HG03575 (cell line): ENCODE results near the gene DYDC2.
"Not testable (repeated sequence)": the region's sequence is repeated elsewhere in the genome, so short reads cannot be mapped to it uniquely, and the experiment has no call there.

ENCODE experiments used
- ATAC-seq: cut with Tn5 transposase; IDR thresholded peaks from one replicate; pipeline ENCODE4 v1.9.1; 2021; ENCODE audit not compliant: unreplicated experiment, insufficient number of reproducible peaks, low FRiP score; ENCODE audit errors: extremely low read depth

Gene DYDC2

GRCh38 chr10:80358925-80359324, 2.3 kb downstream of the DYDC2 start:
- ATAC-seq, result not testable (repeated sequence)

- ATAC-seq, result no peak
Measured at GRCh38 chr10:80359644-80360043, 3.1 kb downstream of the DYDC2 start.

GRCh38 chr10:80365510-80365909, 8.9 kb downstream of the DYDC2 start:
- no peak for ATAC-seq

- ATAC-seq, result no peak
Measured at GRCh38 chr10:80371467-80371866, 14.9 kb downstream of the DYDC2 start.

- no peak for ATAC-seq
Measured at GRCh38 chr10:80372675-80373074, 16.1 kb downstream of the DYDC2 start.

GRCh38 chr10:80373502-80373901, 16.9 kb downstream of the DYDC2 start:
- ATAC-seq, result no peak

GRCh38 chr10:80379701-80380100, 23.1 kb downstream of the DYDC2 start:
- no peak for ATAC-seq

- no peak for ATAC-seq
Measured at GRCh38 chr10:80380185-80380584, 23.6 kb downstream of the DYDC2 start.

- ATAC-seq, result peak; percentile 58
Measured at GRCh38 chr10:80382989-80383388, 26.4 kb downstream of the DYDC2 start.

GRCh38 chr10:80390740-80391139, 34.2 kb downstream of the DYDC2 start:
- ATAC-seq, result no peak

GRCh38 chr10:80392250-80392649, 35.7 kb downstream of the DYDC2 start:
- ATAC-seq, result no peak

- no peak for ATAC-seq
Measured at GRCh38 chr10:80394358-80394916, 37.9 kb downstream of the DYDC2 start.

- no peak for ATAC-seq
Measured at GRCh38 chr10:80397014-80397413, 40.4 kb downstream of the DYDC2 start.

GRCh38 chr10:80400136-80400804, 43.7 kb downstream of the DYDC2 start:
- ATAC-seq, result no peak

GRCh38 chr10:80405035-80405434, 48.5 kb downstream of the DYDC2 start:
- ATAC-seq, result no peak

- no peak for ATAC-seq
Measured at GRCh38 chr10:80405626-80406025, 49.0 kb downstream of the DYDC2 start.

GRCh38 chr10:80406204-80406603, 49.6 kb downstream of the DYDC2 start:
- no peak for ATAC-seq

GRCh38 chr10:80407812-80408241, 51.2 kb downstream of the DYDC2 start:
- ATAC-seq, result peak; percentile 22

- ATAC-seq, result peak; percentile 58
Measured at GRCh38 chr10:80408242-80409101, 51.9 kb downstream of the DYDC2 start, which contains the start of gene PRXL2A. Gene PRXL2A (plus strand): TSS chr10:80408551. CDS start chr10:80420468, 11,917 bp downstream.

GRCh38 chr10:80409121-80409520, 52.5 kb downstream of the DYDC2 start:
- no peak for ATAC-seq
